Measurements from ENCODE around the gene KLF17. TPM values are rescaled to one million over a fixed set of nuclear protein-coding genes. Genes with fewer than 3 reads are reported as not detected.

The KLF17 gene
- total RNA-seq, 2 donors from 2014 or later: not detected

- no peak overlapping the region for H3K4me3 ChIP-seq (ENCODE audit: low read length)
- 88 to 93% methylated on average over 2 to 3 of the region's 3 CpGs for WGBS, 2 experiments (ENCODE audit: insufficient coverage in 1 of 2, insufficient read length in 1 of 2)
- H3K4me1 ChIP-seq (ENCODE audit: control insufficient read depth, insufficient read depth, low read length): no peaks in the 10 kb centered on the region
- TF ChIP-seq CTCF (conservative IDR thresholded peaks at IDR 0.05): no peak
- no peak for DNase-seq
- Mint-ChIP-seq H3K36me3 (ENCODE audit: low read depth) (no peaks in the 10 kb centered on the region), H3K27ac (no peak overlapping the region), H3K4me3 (no peak overlapping the region), H3K27me3 (ENCODE audit: insufficient read depth) (peaks cover 3% of the 10 kb centered on the region), H3K4me1 (no peaks in the 10 kb centered on the region), H3K9me3 (peaks cover 17% of the 10 kb centered on the region)
- H3K27me3 ChIP-seq (ENCODE audit: control insufficient read depth, insufficient read depth, low read length, poor library complexity, severe bottlenecking): no peaks in the 10 kb centered on the region
- no peaks in the 10 kb centered on the region for H3K36me3 ChIP-seq (ENCODE audit: control insufficient read depth, insufficient read depth, low read length)
- no peak overlapping the region for H3K9ac ChIP-seq (ENCODE audit: extremely low read depth, low read length, poor library complexity, severe bottlenecking)
- no peak overlapping the region for H3K27ac ChIP-seq (ENCODE audit: low read depth, low read length)
- H3K9me3 ChIP-seq (ENCODE audit: control insufficient read depth, low read length): peaks cover 6% of the 10 kb centered on the region
These were observed 29.0 kb downstream of the KLF17 start for GRCh38 chr1:44147582-44147981.

- Mint-ChIP-seq H3K4me3 (no peak overlapping the region), H3K9me3 (no peaks in the 10 kb centered on the region), H3K27me3 (ENCODE audit: insufficient read depth) (peaks cover 3% of the 10 kb centered on the region), H3K4me1 (peaks cover 2% of the 10 kb centered on the region), H3K36me3 (ENCODE audit: low read depth) (no peaks in the 10 kb centered on the region), H3K27ac (no peak overlapping the region)
- DNase-seq: no peak
- H3K27me3 ChIP-seq (ENCODE audit: control insufficient read depth, insufficient read depth, low read length, poor library complexity, severe bottlenecking): no peaks in the 10 kb centered on the region
- whole genome bisulfite sequencing, 2 experiments (ENCODE audit: insufficient coverage in 1 of 2, insufficient read length in 1 of 2): 83 to 94% methylated on average over 3 to 5 of the region's 6 CpGs
- no peak overlapping the region for H3K27ac ChIP-seq (ENCODE audit: low read depth, low read length)
- H3K9me3 ChIP-seq (ENCODE audit: control insufficient read depth, low read length): no peaks in the 10 kb centered on the region
- no peak overlapping the region for H3K9ac ChIP-seq (ENCODE audit: extremely low read depth, low read length, poor library complexity, severe bottlenecking)
- H3K36me3 ChIP-seq (ENCODE audit: control insufficient read depth, insufficient read depth, low read length): no peaks in the 10 kb centered on the region
- TF ChIP-seq CTCF (conservative IDR thresholded peaks at IDR 0.05): no peak
- no peak overlapping the region for H3K4me3 ChIP-seq (ENCODE audit: low read length)
- H3K4me1 ChIP-seq (ENCODE audit: control insufficient read depth, insufficient read depth, low read length): peaks cover 2% of the 10 kb centered on the region
These were observed 32.7 kb downstream of the KLF17 start for GRCh38 chr1:44151332-44151731.

- no peaks in the 10 kb centered on the region for H3K36me3 Mint-ChIP-seq (ENCODE audit: low read depth)
- H3K9me3 ChIP-seq (ENCODE audit: control insufficient read depth, low read length): no peaks in the 10 kb centered on the region
- no peaks in the 10 kb centered on the region for H3K27me3 ChIP-seq (ENCODE audit: control insufficient read depth, insufficient read depth, low read length, poor library complexity, severe bottlenecking)
- no peaks in the 10 kb centered on the region for H3K36me3 ChIP-seq (ENCODE audit: control insufficient read depth, insufficient read depth, low read length)
- no peak overlapping the region for H3K4me3 Mint-ChIP-seq
- no peak for DNase-seq
- H3K9me3 Mint-ChIP-seq: no peaks in the 10 kb centered on the region
- no peak overlapping the region for H3K9ac ChIP-seq (ENCODE audit: extremely low read depth, low read length, poor library complexity, severe bottlenecking)
- H3K27ac ChIP-seq (ENCODE audit: low read depth, low read length): no peak overlapping the region
- no peak for TF ChIP-seq CTCF (conservative IDR thresholded peaks at IDR 0.05)
- peaks cover 3% of the 10 kb centered on the region for H3K27me3 Mint-ChIP-seq (ENCODE audit: insufficient read depth)
- peaks cover 2% of the 10 kb centered on the region for H3K4me1 Mint-ChIP-seq
- H3K4me3 ChIP-seq (ENCODE audit: low read length): no peak overlapping the region
- WGBS, 2 experiments (ENCODE audit: insufficient coverage in 1 of 2, insufficient read length in 1 of 2): 68% methylated on average over 1 of the region's 1 CpG; no CpG with 5 or more reads in 1 of the 2 experiments
- no peak overlapping the region for H3K27ac Mint-ChIP-seq
- H3K4me1 ChIP-seq (ENCODE audit: control insufficient read depth, insufficient read depth, low read length): peaks cover 2% of the 10 kb centered on the region
These were observed 33.2 kb downstream of the KLF17 start for GRCh38 chr1:44151808-44152207.
